Fibroblast of the aortic adventitia (primary cell): ENCODE results near the gene ZSCAN29. TPM values are rescaled to one million over a fixed set of nuclear protein-coding genes. Genes with fewer than 3 reads are reported as not detected.
A peak's percentile ranks its signal among the peaks of the same experiment; 100 is the strongest.

ENCODE experiments used
- DNase-seq: peaks from one replicate; pipeline ENCODE4 v3.0.0-alpha.2; 2010; ENCODE audit warnings: low read depth
- H3K4me3 ChIP-seq: 2 replicates; pipeline ENCODE4 v1.5.1; 2011; ENCODE audit warnings: low read depth, mild to moderate bottlenecking, control low read depth, low read length, moderate library complexity
- CTCF ChIP-seq: IDR thresholded peaks from 2 replicates; pipeline ENCODE4 v1.5.1; 2011; ENCODE audit warnings: mild to moderate bottlenecking, low read length, control low read depth, inconsistent platforms; ENCODE audit not compliant: insufficient read depth
- total RNA-seq: library from RNA; depleted of rRNA; stranded (reverse); fragments of >200 nt; gene quantifications from 2 replicates; pipeline ENCODE4 v1.2.3, GENCODE V29; 2012; ENCODE audit warnings: low replicate concordance

The ZSCAN29 gene
- total RNA-seq, 1 donor: 17.1 TPM

DNA sequence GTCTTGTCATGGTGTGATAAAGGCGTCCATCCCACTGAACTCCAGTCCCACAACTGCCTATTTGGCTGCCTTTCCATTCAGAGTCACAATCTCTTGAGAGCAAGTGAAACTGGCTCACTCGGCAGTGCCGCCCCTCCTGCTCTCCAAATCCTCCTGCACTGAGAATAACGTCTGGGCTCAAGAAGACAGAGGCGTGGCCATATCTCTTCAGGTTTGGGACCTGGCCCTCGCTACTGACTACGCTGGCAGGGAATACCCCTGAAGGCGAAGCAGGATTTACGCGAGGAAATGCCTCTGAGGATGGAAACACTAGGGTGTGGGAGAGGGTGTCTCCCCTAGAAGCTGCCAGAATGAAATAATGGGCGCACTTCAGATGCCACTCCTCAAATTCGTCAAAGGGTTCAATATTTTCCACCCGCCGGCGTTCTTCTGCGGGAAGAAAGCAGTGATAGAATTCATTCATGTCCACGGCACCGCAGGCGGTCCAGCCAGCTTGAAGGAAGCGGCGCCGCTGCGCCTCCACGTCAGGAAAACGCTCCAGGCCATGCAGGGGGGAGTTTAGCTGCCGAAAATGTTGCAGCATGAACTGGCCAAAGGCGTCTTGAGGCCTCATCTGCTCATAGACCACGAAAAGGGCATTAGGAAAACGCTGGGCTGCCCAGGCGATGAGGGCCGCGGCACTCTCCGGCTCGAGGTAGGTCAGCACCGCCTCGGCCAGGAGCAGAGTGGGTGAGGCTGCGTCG lies 41.5 kb downstream of the ZSCAN29 start:
- H3K4me3 ChIP-seq: peak overlapping the region; percentile 88
- peak; percentile 42 for DNase-seq
- no peak for TF ChIP-seq CTCF

DNA sequence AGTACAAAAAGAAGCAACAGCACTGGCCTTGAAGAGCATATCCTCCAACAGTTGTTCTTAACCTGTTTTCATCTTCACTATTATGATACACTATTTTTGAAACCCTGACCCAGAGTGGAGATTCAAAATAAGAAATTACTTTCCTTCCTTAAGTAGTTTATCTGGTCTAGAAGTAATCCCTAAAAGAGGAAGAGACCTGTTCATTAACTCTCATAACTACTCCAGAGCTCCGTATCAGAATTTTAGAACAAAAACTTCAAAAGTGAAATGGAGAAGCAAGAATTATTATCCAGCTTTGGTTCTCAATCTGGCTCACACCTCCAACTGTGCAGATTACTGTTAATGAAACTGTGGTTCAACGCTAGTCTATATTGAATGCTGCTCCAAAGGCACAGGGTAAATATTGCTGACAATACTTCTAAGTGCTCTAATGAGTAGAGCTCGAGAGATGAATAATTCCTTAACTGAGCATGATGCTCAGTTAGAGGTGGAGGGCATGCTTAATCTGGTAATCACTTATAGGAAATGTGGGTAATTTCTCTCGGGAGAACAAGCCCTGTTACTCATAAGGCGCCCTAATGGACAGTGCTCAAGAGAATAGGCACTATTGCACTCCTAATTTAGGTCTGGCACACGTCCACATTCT lies 45.7 kb downstream of the ZSCAN29 start:
- H3K4me3 ChIP-seq: no peak overlapping the region
- DNase-seq: no peak
- no peak for TF ChIP-seq CTCF

GRCh38 chr15:43318990-43319771 lies 51.7 kb downstream of the ZSCAN29 start:
- H3K4me3 ChIP-seq: no peak overlapping the region
- TF ChIP-seq CTCF: no peak
- DNase-seq: no peak

DNA sequence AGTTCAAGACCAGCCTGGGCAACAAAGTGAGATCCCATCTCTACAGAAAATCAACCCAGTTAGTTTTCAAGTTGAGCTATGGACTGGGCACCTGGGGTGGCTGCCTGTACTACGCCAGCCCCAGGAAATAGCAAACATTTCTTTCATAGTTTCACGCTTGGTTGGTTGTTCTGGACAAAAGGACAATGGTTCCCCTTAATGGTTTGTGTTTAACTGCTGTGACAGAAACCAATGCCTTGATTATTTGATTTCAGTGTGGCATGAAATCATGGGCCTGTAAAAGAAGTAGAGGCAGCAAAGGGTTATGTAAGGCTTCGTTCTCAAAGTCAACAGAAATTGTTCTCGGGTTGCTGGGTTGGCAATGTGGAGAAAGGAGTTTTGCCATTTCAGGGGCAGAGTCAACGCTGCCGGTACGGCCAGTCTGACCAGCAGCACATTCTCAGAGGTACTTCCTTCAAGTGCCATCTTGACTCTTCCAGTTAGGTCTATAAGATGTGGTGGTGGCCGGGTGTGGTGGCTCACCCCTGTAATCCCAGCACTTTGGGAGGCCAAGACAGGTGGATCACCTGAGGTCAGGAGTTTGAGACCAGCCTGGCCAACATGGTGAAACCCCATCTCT lies 53.2 kb downstream of the ZSCAN29 start:
- no peak for DNase-seq
- no peak for TF ChIP-seq CTCF
- H3K4me3 ChIP-seq: no peak overlapping the region

DNA sequence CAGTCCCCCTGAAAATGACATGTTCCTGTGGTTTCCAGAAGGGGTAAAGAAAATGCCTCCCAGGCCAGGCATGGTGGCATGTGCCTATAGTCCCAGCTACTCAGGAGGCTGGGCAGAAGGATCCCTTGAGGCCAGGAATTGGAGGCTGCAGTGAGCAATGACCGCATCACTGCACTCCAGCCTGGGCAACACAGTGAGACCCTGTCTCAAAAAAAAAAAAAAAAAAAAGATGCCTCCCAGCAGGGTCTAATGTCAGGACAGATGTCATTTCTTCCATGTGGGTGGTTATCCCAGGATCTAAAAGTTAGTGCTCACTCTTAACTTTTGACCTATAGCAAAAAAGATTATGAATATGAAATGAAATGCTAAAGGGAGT lies 53.9 kb downstream of the ZSCAN29 start:
- no peak for DNase-seq
- H3K4me3 ChIP-seq: no peak overlapping the region
- no peak for TF ChIP-seq CTCF

- H3K4me3 ChIP-seq: no peak overlapping the region
- no peak for TF ChIP-seq CTCF
- DNase-seq: peak; percentile 44
These were observed 54.5 kb downstream of the ZSCAN29 start for GRCh38 chr15:43316016-43316970.
